K562 (cell line): ENCODE data around the gene GABPB2. TPM values are rescaled to one million over a fixed set of nuclear protein-coding genes. Genes with fewer than 3 reads are reported as not detected.

ENCODE experiments used
- CBFB ChIP-seq: sonication (generic); formaldehyde crosslinking; IDR thresholded peaks from 2 replicates; pipeline ENCODE4 v1.4.0; 2020; ENCODE audit warnings: mild to moderate bottlenecking, missing genetic modification reagents
- CBX5 ChIP-seq: IDR thresholded peaks from 2 replicates; pipeline ENCODE4 v1.6.1; 2014; ENCODE audit warnings: low read depth, borderline replicate concordance
- ETV1 ChIP-seq: fragments of 450-650 bp; conservative IDR thresholded peaks from 2 replicates; pipeline ENCODE4 v1.6.1; 2016; ENCODE audit warnings: missing genetic modification characterization, control low read depth, low read depth, missing compliant biosample characterization
- GATA2 ChIP-seq: sonication (generic); formaldehyde crosslinking; IDR thresholded peaks from 2 replicates; pipeline ENCODE4 v1.4.0; 2020; ENCODE audit warnings: mild to moderate bottlenecking, missing genetic modification reagents
- KLF13 ChIP-seq: fragments of 450-650 bp; IDR thresholded peaks from 2 replicates; pipeline ENCODE4 v1.6.1; 2016; ENCODE audit warnings: missing genetic modification characterization, low read depth, mild to moderate bottlenecking, missing compliant biosample characterization, moderate library complexity, borderline replicate concordance
- MYBL2 ChIP-seq, 2 experiments: fragments of 450-650 bp in 1 of 2; sonication (generic) in 1 of 2; formaldehyde crosslinking in 1 of 2; IDR thresholded peaks; 2 replicates each; pipeline versions ENCODE4 v1.6.1 to v1.8.1; 2017 to 2022; ENCODE audit warnings: borderline replicate concordance in 1 of 2, inconsistent platforms in 1 of 2, low read depth in 1 of 2, mild to moderate bottlenecking in 1 of 2, missing genetic modification reagents in 1 of 2, moderate library complexity in 1 of 2
- POLR2G ChIP-seq: fragments of 200-400 bp; formaldehyde crosslinking; IDR thresholded peaks from 2 replicates; pipeline ENCODE4 v1.6.1; 2017; ENCODE audit warnings: low read depth, mild to moderate bottlenecking, antibody characterized with exemption, low read length, moderate library complexity
- RNF2 ChIP-seq: sonication (generic); IDR thresholded peaks from 2 replicates; pipeline ENCODE4 v1.6.1; 2016
- SAFB2 ChIP-seq: fragments of 200-400 bp; formaldehyde crosslinking; IDR thresholded peaks from 2 replicates; pipeline ENCODE4 v1.6.1; 2018; ENCODE audit warnings: borderline replicate concordance, low read length, low read depth, moderate library complexity; ENCODE audit not compliant: severe bottlenecking
- SIX5 ChIP-seq, 2 experiments: IDR thresholded peaks; 2 replicates each; pipeline ENCODE4 v1.6.1; 2011; ENCODE audit warnings: low read length in 2 of 2, borderline replicate concordance in 1 of 2, low read depth in 1 of 2, mild to moderate bottlenecking in 1 of 2, moderate library complexity in 1 of 2; ENCODE audit not compliant: insufficient read depth in 1 of 2
- SMARCC2 ChIP-seq: fragments of 450-650 bp; IDR thresholded peaks from 2 replicates; pipeline ENCODE4 v1.6.1; 2017; ENCODE audit warnings: antibody characterized with exemption, moderate library complexity, mild to moderate bottlenecking, low read depth
- STAT5A ChIP-seq: IDR thresholded peaks from 2 replicates; pipeline ENCODE4 v1.6.1; 2012; ENCODE audit warnings: low read length, inconsistent platforms, borderline replicate concordance
- YY1 ChIP-seq, 3 experiments: IDR thresholded peaks; 2 replicates each; pipeline ENCODE4 v1.6.1; 2011; ENCODE audit warnings: low read length in 2 of 3, mild to moderate bottlenecking in 2 of 3, moderate library complexity in 2 of 3, borderline replicate concordance in 1 of 3, control low read depth in 1 of 3, low read depth in 1 of 3; ENCODE audit not compliant: insufficient read depth in 3 of 3, insufficient replicate concordance in 2 of 3, control insufficient read depth in 1 of 3, insufficient read length in 1 of 3; ENCODE audit errors: extremely low read depth in 1 of 3
- polyA plus RNA-seq, 8 experiments: library from polyadenylated mRNA; depleted of rRNA in 4 of 8; stranded (reverse) in 5 of 8; unstranded in 3 of 8; fragments of >200 nt; fragmentation: Nextera tagmentation in 2 of 8; fragmentation: Illumina TruSeq in 1 of 8; extraction: Ambion mirVana in 2 of 8; extraction: Trizol in 1 of 8; gene quantifications; 2 replicates each; pipeline versions ENCODE4 v1.2.1 to v1.2.3, GENCODE V29; 2011 to 2014; ENCODE audit warnings: inconsistent platforms in 1 of 8, missing spikeins in 1 of 8
- total RNA-seq, 7 experiments: library from RNA; depleted of rRNA in 6 of 7; stranded (reverse); fragments of >200 nt in 6 of 7; fragmentation: Illumina TruSeq in 2 of 7; extraction: Trizol in 2 of 7; gene quantifications; 2 replicates each; pipeline versions ENCODE4 v1.2.1 to v1.2.3, GENCODE V29; 2011 to 2021; ENCODE audit warnings: low replicate concordance in 1 of 7
- TF ChIP-seq, protein P1 (sequence below): fragments of 450-650 bp; IDR thresholded peaks from 2 replicates; pipeline ENCODE4 v1.6.1; 2018; ENCODE audit not compliant: partially characterized antibody
- TF ChIP-seq, protein P2 (sequence below): sonication (generic); formaldehyde crosslinking; IDR thresholded peaks from 2 replicates; pipeline ENCODE4 v1.8.0; 2022; ENCODE audit warnings: missing genetic modification reagents, mild to moderate bottlenecking, moderate library complexity, borderline replicate concordance
- TF ChIP-seq, protein P3 (sequence below): fragments of 250-450 bp; sonication (Bioruptor Pico); IDR thresholded peaks from 2 replicates; pipeline ENCODE4 v1.4.0; 2020
- TF ChIP-seq, protein P4 (sequence below): sonication (generic); formaldehyde crosslinking; IDR thresholded peaks from 2 replicates; pipeline ENCODE4 v1.8.0; 2023; ENCODE audit warnings: mild to moderate bottlenecking, missing genetic modification reagents

The GABPB2 gene
- total and polyA plus RNA-seq, 9 of the 15 experiments (the other 6 are each of a cell fraction or from before 2014, with no cell fraction given) = 2.2 to 13.3 (median 6.1) TPM

DNA sequence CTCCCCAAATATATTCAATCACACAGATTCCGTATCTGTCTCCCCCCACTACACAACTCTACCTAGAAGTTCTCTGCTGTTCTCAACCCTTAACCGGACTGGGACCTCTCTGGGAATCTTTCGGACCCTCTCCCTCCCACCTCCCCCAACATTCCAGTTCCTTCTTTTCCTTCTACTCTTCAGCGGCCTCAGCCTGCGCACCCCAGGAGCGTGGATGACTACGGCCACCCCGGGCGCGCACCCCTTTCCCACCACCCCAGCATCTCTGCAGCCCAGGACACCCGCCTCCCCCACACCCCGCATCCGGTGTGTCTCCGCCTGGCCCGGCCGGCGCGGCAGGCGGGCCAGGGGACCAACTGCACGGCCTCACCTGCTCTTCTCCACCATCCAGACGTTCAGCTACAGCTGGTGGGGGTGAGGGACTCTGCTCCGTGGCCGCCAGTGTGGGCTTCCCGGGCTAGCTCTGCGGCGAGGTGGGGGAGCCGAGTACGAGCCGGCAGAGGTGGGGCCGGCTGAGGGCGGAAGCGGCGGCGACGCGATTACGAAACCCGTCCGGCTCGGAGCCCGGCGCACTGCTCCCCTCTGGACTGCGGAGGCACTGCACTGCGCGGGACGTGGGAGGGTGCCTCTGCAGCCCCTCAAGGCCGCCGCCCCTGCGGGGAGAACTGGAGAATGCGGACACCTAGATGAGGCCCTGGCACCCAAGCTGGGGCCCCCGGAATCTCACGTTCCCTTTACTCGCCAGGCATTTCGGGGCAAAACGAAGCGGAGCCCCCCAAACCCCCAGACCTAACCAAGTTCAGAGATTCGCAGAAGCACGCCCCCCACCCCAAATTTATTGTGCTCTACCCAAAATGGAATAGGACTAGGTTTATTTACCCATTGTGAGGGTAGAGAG, 11.2 kb upstream of the GABPB2 start, which contains the start of gene CDC42SE1 (continued):
- TF ChIP-seq, protein P1, sequence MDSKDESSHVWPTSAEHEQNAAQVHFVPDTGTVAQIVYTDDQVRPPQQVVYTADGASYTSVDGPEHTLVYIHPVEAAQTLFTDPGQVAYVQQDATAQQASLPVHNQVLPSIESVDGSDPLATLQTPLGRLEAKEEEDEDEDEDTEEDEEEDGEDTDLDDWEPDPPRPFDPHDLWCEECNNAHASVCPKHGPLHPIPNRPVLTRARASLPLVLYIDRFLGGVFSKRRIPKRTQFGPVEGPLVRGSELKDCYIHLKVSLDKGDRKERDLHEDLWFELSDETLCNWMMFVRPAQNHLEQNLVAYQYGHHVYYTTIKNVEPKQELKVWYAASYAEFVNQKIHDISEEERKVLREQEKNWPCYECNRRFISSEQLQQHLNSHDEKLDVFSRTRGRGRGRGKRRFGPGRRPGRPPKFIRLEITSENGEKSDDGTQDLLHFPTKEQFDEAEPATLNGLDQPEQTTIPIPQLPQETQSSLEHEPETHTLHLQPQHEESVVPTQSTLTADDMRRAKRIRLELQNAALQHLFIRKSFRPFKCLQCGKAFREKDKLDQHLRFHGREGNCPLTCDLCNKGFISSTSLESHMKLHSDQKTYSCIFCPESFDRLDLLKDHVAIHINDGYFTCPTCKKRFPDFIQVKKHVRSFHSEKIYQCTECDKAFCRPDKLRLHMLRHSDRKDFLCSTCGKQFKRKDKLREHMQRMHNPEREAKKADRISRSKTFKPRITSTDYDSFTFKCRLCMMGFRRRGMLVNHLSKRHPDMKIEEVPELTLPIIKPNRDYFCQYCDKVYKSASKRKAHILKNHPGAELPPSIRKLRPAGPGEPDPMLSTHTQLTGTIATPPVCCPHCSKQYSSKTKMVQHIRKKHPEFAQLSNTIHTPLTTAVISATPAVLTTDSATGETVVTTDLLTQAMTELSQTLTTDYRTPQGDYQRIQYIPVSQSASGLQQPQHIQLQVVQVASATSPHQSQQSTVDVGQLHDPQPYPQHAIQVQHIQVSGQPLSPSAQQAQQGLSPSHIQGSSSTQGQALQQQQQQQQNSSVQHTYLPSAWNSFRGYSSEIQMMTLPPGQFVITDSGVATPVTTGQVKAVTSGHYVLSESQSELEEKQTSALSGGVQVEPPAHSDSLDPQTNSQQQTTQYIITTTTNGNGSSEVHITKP = peak; percentile 87
- peak; percentile 96 for TF ChIP-seq POLR2G
- TF ChIP-seq, protein P2, sequence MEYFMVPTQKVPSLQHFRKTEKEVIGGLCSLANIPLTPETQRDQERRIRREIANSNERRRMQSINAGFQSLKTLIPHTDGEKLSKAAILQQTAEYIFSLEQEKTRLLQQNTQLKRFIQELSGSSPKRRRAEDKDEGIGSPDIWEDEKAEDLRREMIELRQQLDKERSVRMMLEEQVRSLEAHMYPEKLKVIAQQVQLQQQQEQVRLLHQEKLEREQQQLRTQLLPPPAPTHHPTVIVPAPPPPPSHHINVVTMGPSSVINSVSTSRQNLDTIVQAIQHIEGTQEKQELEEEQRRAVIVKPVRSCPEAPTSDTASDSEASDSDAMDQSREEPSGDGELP (CRISPR knock-in tag) = peak; percentile 94
- TF ChIP-seq SMARCC2 = no peak
- TF ChIP-seq CBX5 = 0 out of 2 replicates have a peak, but pooled peaks have one; percentile 19
- TF ChIP-seq SAFB2 = no peak
- no peak for TF ChIP-seq CBFB (CRISPR knock-in tag)
- peak; percentile 31; the same call in 1 of the 2 replicates for TF ChIP-seq KLF13
- peak; percentile 99 for TF ChIP-seq ETV1 (tag)
- no peak for TF ChIP-seq GATA2 (CRISPR knock-in tag)
- TF ChIP-seq YY1 (IDR thresholded peaks at IDR 0.05; ENCODE audit: borderline replicate concordance in 1 of 3, control insufficient read depth in 1 of 3, extremely low read depth in 1 of 3, insufficient read depth in 3 of 3, insufficient read length in 1 of 3, insufficient replicate concordance in 2 of 3, low read depth in 1 of 3, low read length in 2 of 3) = peak in 2 of 3 experiments; percentile 49 to 60
- no peak for TF ChIP-seq MYBL2 (IDR thresholded peaks at IDR 0.05; ENCODE audit: low read depth)
- no peak for TF ChIP-seq MYBL2 (CRISPR knock-in tag; IDR thresholded peaks at IDR 0.05; ENCODE audit: borderline replicate concordance)
- TF ChIP-seq STAT5A = no peak
- TF ChIP-seq, protein P3, sequence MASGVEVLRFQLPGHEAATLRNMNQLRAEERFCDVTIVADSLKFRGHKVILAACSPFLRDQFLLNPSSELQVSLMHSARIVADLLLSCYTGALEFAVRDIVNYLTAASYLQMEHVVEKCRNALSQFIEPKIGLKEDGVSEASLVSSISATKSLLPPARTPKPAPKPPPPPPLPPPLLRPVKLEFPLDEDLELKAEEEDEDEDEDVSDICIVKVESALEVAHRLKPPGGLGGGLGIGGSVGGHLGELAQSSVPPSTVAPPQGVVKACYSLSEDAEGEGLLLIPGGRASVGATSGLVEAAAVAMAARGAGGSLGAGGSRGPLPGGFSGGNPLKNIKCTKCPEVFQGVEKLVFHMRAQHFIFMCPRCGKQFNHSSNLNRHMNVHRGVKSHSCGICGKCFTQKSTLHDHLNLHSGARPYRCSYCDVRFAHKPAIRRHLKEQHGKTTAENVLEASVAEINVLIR (CRISPR knock-in tag) = peak; percentile 55; the same call in 1 of the 2 replicates
- TF ChIP-seq, protein P4, sequence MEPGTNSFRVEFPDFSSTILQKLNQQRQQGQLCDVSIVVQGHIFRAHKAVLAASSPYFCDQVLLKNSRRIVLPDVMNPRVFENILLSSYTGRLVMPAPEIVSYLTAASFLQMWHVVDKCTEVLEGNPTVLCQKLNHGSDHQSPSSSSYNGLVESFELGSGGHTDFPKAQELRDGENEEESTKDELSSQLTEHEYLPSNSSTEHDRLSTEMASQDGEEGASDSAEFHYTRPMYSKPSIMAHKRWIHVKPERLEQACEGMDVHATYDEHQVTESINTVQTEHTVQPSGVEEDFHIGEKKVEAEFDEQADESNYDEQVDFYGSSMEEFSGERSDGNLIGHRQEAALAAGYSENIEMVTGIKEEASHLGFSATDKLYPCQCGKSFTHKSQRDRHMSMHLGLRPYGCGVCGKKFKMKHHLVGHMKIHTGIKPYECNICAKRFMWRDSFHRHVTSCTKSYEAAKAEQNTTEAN (CRISPR knock-in tag) = 0 out of 2 replicates have a peak, but pooled peaks have one; percentile 51
- TF ChIP-seq SIX5 (IDR thresholded peaks at IDR 0.05; ENCODE audit: borderline replicate concordance in 1 of 2, insufficient read depth in 1 of 2, low read depth in 1 of 2, low read length in 2 of 2) = 0 out of 4 replicates have a peak, but pooled peaks of 1 of the 2 experiments have one; percentile 13
- TF ChIP-seq RNF2 = peak; percentile 73
